ENCODE measurements around the gene SMIM20.

Gene SMIM20

DNA sequence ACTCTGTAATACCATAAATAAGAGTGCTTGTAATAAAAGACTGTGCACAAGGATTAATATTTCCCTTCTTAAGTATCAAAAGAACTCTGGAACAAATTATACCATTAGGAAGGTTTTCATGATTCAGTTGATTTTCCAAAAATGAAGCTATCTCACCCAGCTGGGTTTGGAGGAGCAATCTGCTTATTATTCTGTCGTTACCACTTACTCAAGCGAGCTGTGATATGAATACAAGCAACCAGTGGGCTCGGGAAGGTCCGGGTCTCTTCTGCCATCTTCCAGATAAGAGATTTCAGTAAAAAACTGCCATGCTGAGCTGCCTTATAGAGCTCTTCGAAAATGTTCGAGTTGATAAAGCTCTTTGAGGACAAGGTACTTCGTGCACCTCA is 15.3 kb downstream of the SMIM20 start:
- H3K9ac ChIP-seq (ENCODE audit: low read depth, low read length), result no peak overlapping the region
- no peak for DNase-seq
- no peaks in the 10 kb centered on the region for H4K20me1 ChIP-seq (ENCODE audit: insufficient read depth, low read length)
- no peak overlapping the region for H3K4me3 ChIP-seq (ENCODE audit: low read depth in 1 of 2, low read length in 2 of 2)
- no peak overlapping the region for H3K4me2 ChIP-seq (ENCODE audit: insufficient read depth, low read length)
- H3K9me3 ChIP-seq (ENCODE audit: insufficient read depth, low read length, severe bottlenecking), result no peaks in the 10 kb centered on the region
- no peaks in the 10 kb centered on the region for H3K4me1 ChIP-seq (ENCODE audit: insufficient read depth, low read length)
- TF ChIP-seq EZH2 (IDR thresholded peaks at IDR 0.05; ENCODE audit: borderline replicate concordance, low read depth, low read length, severe bottlenecking), result no peak
- TF ChIP-seq CTCF (IDR thresholded peaks at IDR 0.05; ENCODE audit: borderline replicate concordance, extremely low read depth, low read length, poor library complexity, severe bottlenecking), result no peak
- no peak for ATAC-seq (ENCODE audit: insufficient read depth, low read depth)
- no peak overlapping the region for H3K27ac ChIP-seq (ENCODE audit: low read length)
- no peaks in the 10 kb centered on the region for H3K36me3 ChIP-seq (ENCODE audit: insufficient read depth, low read length)
- no peak overlapping the region for H2AFZ ChIP-seq (ENCODE audit: low read depth, low read length)
- H3K27me3 ChIP-seq (ENCODE audit: insufficient read depth, low read length, poor library complexity), result no peaks in the 10 kb centered on the region
- H3K79me2 ChIP-seq (ENCODE audit: insufficient read depth, low read length), result no peaks in the 10 kb centered on the region

GRCh38 chr4:25930731-25931354 is 16.8 kb downstream of the SMIM20 start:
- Histone ChIP-seq H3K27me3 (ENCODE audit: insufficient read depth, low read length, poor library complexity) (no peaks in the 10 kb centered on the region), H3K4me2 (ENCODE audit: insufficient read depth, low read length) (no peak overlapping the region), H3K27ac (ENCODE audit: low read length) (no peak overlapping the region), H4K20me1 (ENCODE audit: insufficient read depth, low read length) (no peaks in the 10 kb centered on the region), H3K4me1 (ENCODE audit: insufficient read depth, low read length) (no peaks in the 10 kb centered on the region), H2AFZ (ENCODE audit: low read depth, low read length) (no peak overlapping the region), H3K9me3 (ENCODE audit: insufficient read depth, low read length, severe bottlenecking) (no peaks in the 10 kb centered on the region), H3K9ac (ENCODE audit: low read depth, low read length) (no peak overlapping the region), H3K79me2 (ENCODE audit: insufficient read depth, low read length) (no peaks in the 10 kb centered on the region), H3K4me3 (ENCODE audit: low read depth in 1 of 2, low read length in 2 of 2) (no peak overlapping the region), H3K36me3 (ENCODE audit: insufficient read depth, low read length) (no peaks in the 10 kb centered on the region)
- no peak for DNase-seq
- no peak for ATAC-seq (ENCODE audit: insufficient read depth, low read depth)
- TF ChIP-seq CTCF (IDR thresholded peaks at IDR 0.05; ENCODE audit: borderline replicate concordance, extremely low read depth, low read length, poor library complexity, severe bottlenecking), result no peak
- TF ChIP-seq EZH2 (IDR thresholded peaks at IDR 0.05; ENCODE audit: borderline replicate concordance, low read depth, low read length, severe bottlenecking), result no peak

DNA sequence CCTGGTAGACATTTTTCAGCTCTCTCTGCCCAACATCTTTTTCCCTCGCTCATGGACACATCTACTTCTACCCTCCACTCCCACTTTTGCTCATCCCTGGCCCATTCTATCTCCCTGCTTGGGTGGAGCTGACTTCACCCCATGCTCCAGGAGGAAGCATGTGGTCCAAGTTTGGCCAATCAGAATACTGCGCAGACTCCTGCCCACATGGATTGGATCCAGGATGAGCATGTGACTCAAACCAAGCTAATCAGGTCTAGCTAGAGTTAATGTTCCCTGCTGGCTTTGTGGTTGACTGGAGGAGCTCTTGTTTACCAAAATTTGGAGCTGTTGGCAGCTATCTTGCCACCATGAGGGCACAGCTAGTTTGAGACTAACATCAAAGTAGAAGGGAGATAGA is 22.7 kb downstream of the SMIM20 start:
- no peaks in the 10 kb centered on the region for H3K36me3 ChIP-seq (ENCODE audit: insufficient read depth, low read length)
- H3K4me3 ChIP-seq (ENCODE audit: low read depth in 1 of 2, low read length in 2 of 2), result no peak overlapping the region
- no peaks in the 10 kb centered on the region for H3K9me3 ChIP-seq (ENCODE audit: insufficient read depth, low read length, severe bottlenecking)
- DNase-seq (no peak), ATAC-seq (ENCODE audit: insufficient read depth, low read depth) (no peak)
- no peak overlapping the region for H2AFZ ChIP-seq (ENCODE audit: low read depth, low read length)
- no peak overlapping the region for H3K27ac ChIP-seq (ENCODE audit: low read length)
- TF ChIP-seq EZH2 (IDR thresholded peaks at IDR 0.05; ENCODE audit: borderline replicate concordance, low read depth, low read length, severe bottlenecking), result no peak
- no peak overlapping the region for H3K9ac ChIP-seq (ENCODE audit: low read depth, low read length)
- H4K20me1 ChIP-seq (ENCODE audit: insufficient read depth, low read length), result no peaks in the 10 kb centered on the region
- H3K4me1 ChIP-seq (ENCODE audit: insufficient read depth, low read length), result no peaks in the 10 kb centered on the region
- H3K79me2 ChIP-seq (ENCODE audit: insufficient read depth, low read length), result no peaks in the 10 kb centered on the region
- no peaks in the 10 kb centered on the region for H3K27me3 ChIP-seq (ENCODE audit: insufficient read depth, low read length, poor library complexity)
- H3K4me2 ChIP-seq (ENCODE audit: insufficient read depth, low read length), result no peak overlapping the region

- ATAC-seq (ENCODE audit: insufficient read depth, low read depth), result no peak
- TF ChIP-seq EZH2 (IDR thresholded peaks at IDR 0.05; ENCODE audit: borderline replicate concordance, low read depth, low read length, severe bottlenecking) (no peak), CTCF (IDR thresholded peaks at IDR 0.05; ENCODE audit: borderline replicate concordance, extremely low read depth, low read length, poor library complexity, severe bottlenecking) (no peak)
- Histone ChIP-seq H2AFZ (ENCODE audit: low read depth, low read length) (no peak overlapping the region), H3K9me3 (ENCODE audit: insufficient read depth, low read length, severe bottlenecking) (no peaks in the 10 kb centered on the region), H3K9ac (ENCODE audit: low read depth, low read length) (no peak overlapping the region), H3K27me3 (ENCODE audit: insufficient read depth, low read length, poor library complexity) (no peaks in the 10 kb centered on the region), H3K4me1 (ENCODE audit: insufficient read depth, low read length) (no peaks in the 10 kb centered on the region), H3K27ac (ENCODE audit: low read length) (no peak overlapping the region), H3K79me2 (ENCODE audit: insufficient read depth, low read length) (no peaks in the 10 kb centered on the region), H3K4me3 (ENCODE audit: low read depth in 1 of 2, low read length in 2 of 2) (no peak overlapping the region), H4K20me1 (ENCODE audit: insufficient read depth, low read length) (no peaks in the 10 kb centered on the region), H3K4me2 (ENCODE audit: insufficient read depth, low read length) (no peak overlapping the region), H3K36me3 (ENCODE audit: insufficient read depth, low read length) (no peaks in the 10 kb centered on the region)
- no peak for DNase-seq
These were observed 23.8 kb downstream of the SMIM20 start for GRCh38 chr4:25937801-25938200.
